ENCODE measurements around the gene VPS29.

VPS29 gene

GRCh38 chr12:110543965-110544364 lies 42.1 kb upstream of the VPS29 start:
- TF ChIP-seq REST (IDR thresholded peaks at IDR 0.05; ENCODE audit: insufficient replicate concordance, low read depth) (no peak), GABPA (IDR thresholded peaks at IDR 0.05; ENCODE audit: low read depth) (no peak), SPI1 (IDR thresholded peaks at IDR 0.05; ENCODE audit: borderline replicate concordance, low read depth) (no peak), POLR2AphosphoS5 (IDR thresholded peaks at IDR 0.05; ENCODE audit: low read depth) (no peak), CTCF (IDR thresholded peaks at IDR 0.05; ENCODE audit: insufficient read depth, low read length) (no peak)
- DNase-seq (ENCODE audit: low read depth in 1 of 2, low spot score in 1 of 2) = no peak
- H3K27ac ChIP-seq (replicated peaks) = no peak overlapping the region

GRCh38 chr12:110543252-110543959 lies 41.5 kb upstream of the VPS29 start:
- Histone ChIP-seq H3K27me3 (ENCODE audit: insufficient read depth, poor library complexity, severe bottlenecking) (no peaks in the 10 kb centered on the region), H3K4me3 (replicated peaks; ENCODE audit: insufficient read depth, low read length) (no peak overlapping the region), H3K27ac (replicated peaks) (no peak overlapping the region)
- DNase-seq (ENCODE audit: low read depth in 1 of 2, low spot score in 1 of 2) = no peak
- TF ChIP-seq GABPA (IDR thresholded peaks at IDR 0.05; ENCODE audit: low read depth) = no peak
- no peak for TF ChIP-seq POLR2AphosphoS5 (IDR thresholded peaks at IDR 0.05; ENCODE audit: low read depth)
- no peak for TF ChIP-seq REST (IDR thresholded peaks at IDR 0.05; ENCODE audit: insufficient replicate concordance, low read depth)

More at GRCh38 chr12:110543965-110544364, 42.1 kb upstream of the VPS29 start:
- Histone ChIP-seq H3K27me3 (ENCODE audit: insufficient read depth, poor library complexity, severe bottlenecking) (no peaks in the 10 kb centered on the region), H3K4me3 (replicated peaks; ENCODE audit: insufficient read depth, low read length) (no peak overlapping the region)

- H3K27me3 ChIP-seq (ENCODE audit: insufficient read depth, poor library complexity, severe bottlenecking) = no peaks in the 10 kb centered on the region
- H3K27ac ChIP-seq (replicated peaks) = no peak overlapping the region
- H3K4me3 ChIP-seq (replicated peaks; ENCODE audit: insufficient read depth, low read length) = no peak overlapping the region
- TF ChIP-seq CTCF (IDR thresholded peaks at IDR 0.05; ENCODE audit: insufficient read depth, low read length) (no peak), POLR2AphosphoS5 (IDR thresholded peaks at IDR 0.05; ENCODE audit: low read depth) (no peak), GABPA (IDR thresholded peaks at IDR 0.05; ENCODE audit: low read depth) (no peak), SPI1 (IDR thresholded peaks at IDR 0.05; ENCODE audit: borderline replicate concordance, low read depth) (no peak), REST (IDR thresholded peaks at IDR 0.05; ENCODE audit: insufficient replicate concordance, low read depth) (no peak)
- no peak for DNase-seq (ENCODE audit: low read depth in 1 of 2, low spot score in 1 of 2)
These were observed 38.1 kb upstream of the VPS29 start for GRCh38 chr12:110540048-110540447.
